PC-3 (cell line): ENCODE results near the gene BLTP3B. TPM values are rescaled to one million over a fixed set of nuclear protein-coding genes. Genes with fewer than 3 reads are reported as not detected.

Source experiments
- ATAC-seq: fragments of 200-7000 bp; cut with Tn5 transposase; 2 replicates; pipeline ENCODE4 v1.9.1; 2020; ENCODE audit warnings: mild to moderate bottlenecking, moderate library complexity
- BruUV-seq: library from RNA; stranded (reverse); fragments of 400-500 nt; replicated peaks from 2 replicates; lab custom pipeline; 2021; lab: Mats Ljungman, UMichigan
- CTCF ChIA-PET: fragments of 300-600 bp; sonication (Branson Sonifier 250); formaldehyde crosslinking; loops from one replicate; lab custom pipeline; 2022; ENCODE audit warnings: antibody characterized with exemption; lab: Charles Lee
- POLR2A ChIA-PET: fragments of 300-600 bp; sonication (Branson Sonifier 250); formaldehyde crosslinking; loops from one replicate; lab custom pipeline; 2022; ENCODE audit warnings: antibody characterized with exemption; ENCODE audit not compliant: unreplicated experiment; lab: Charles Lee
- DNase-seq: peaks from one replicate; pipeline ENCODE4 v3.0.0-alpha.2; 2015
- H2AFZ ChIP-seq: fragments of 300-600 bp; sonication (generic); 2 replicates; pipeline ENCODE4 v1.6.0; 2016; ENCODE audit warnings: antibody characterized with exemption, low read length
- H3F3A ChIP-seq: fragments of 300-600 bp; sonication (generic); one replicate; pipeline ENCODE4 v1.6.0; 2017; ENCODE audit warnings: antibody characterized with exemption, low read length, control low read depth, mild to moderate bottlenecking; ENCODE audit not compliant: unreplicated experiment
- H3K27ac ChIP-seq: fragments of 300-600 bp; sonication (generic); 2 replicates; pipeline ENCODE4 v1.5.1; 2016; ENCODE audit warnings: mild to moderate bottlenecking, low read length
- H3K27me3 ChIP-seq: fragments of 300-600 bp; sonication (generic); 2 replicates; pipeline ENCODE4 v1.6.1; 2016; ENCODE audit warnings: low read length, mixed read lengths
- H3K36me3 ChIP-seq: fragments of 300-600 bp; sonication (generic); 2 replicates; pipeline ENCODE4 v1.6.1; 2016; ENCODE audit warnings: low read depth, mixed run types, low read length, mixed read lengths
- H3K4me1 ChIP-seq: fragments of 300-600 bp; sonication (generic); 2 replicates; pipeline ENCODE4 v1.5.1; 2016; ENCODE audit warnings: low read length; ENCODE audit not compliant: insufficient read depth
- H3K4me2 ChIP-seq: fragments of 300-600 bp; sonication (generic); 2 replicates; pipeline ENCODE4 v1.6.0; 2016; ENCODE audit warnings: low read length
- H3K4me3 ChIP-seq: fragments of 300-600 bp; sonication (generic); 2 replicates; pipeline ENCODE4 v1.5.1; 2016; ENCODE audit warnings: mild to moderate bottlenecking, low read length, mixed read lengths
- H3K79me2 ChIP-seq: fragments of 300-600 bp; sonication (generic); 2 replicates; pipeline ENCODE4 v1.6.1; 2017; ENCODE audit warnings: low read length, mixed read lengths
- H3K9ac ChIP-seq: fragments of 300-600 bp; sonication (generic); 2 replicates; pipeline ENCODE4 v1.6.0; 2016; ENCODE audit warnings: mild to moderate bottlenecking, low read length
- H3K9me2 ChIP-seq: fragments of 300-600 bp; sonication (generic); replicated peaks from 2 replicates; pipeline ENCODE4 v1.6.1; 2016; ENCODE audit warnings: mixed run types, low read length, mixed read lengths
- H3K9me3 ChIP-seq: fragments of 300-600 bp; sonication (generic); 2 replicates; pipeline ENCODE4 v1.6.1; 2016; ENCODE audit warnings: low read length, mixed read lengths
- H4K20me1 ChIP-seq: fragments of 300-600 bp; sonication (generic); 2 replicates; pipeline ENCODE4 v1.6.1; 2016; ENCODE audit warnings: low read length, mixed read lengths
- EZH2 ChIP-seq: fragments of 300-600 bp; sonication (generic); IDR thresholded peaks from one replicate; pipeline ENCODE4 v1.6.1; 2017; ENCODE audit warnings: antibody characterized with exemption, mild to moderate bottlenecking, low read length; ENCODE audit not compliant: unreplicated experiment
- EZH2phosphoT487 ChIP-seq: fragments of 300-600 bp; sonication (generic); IDR thresholded peaks from 2 replicates; pipeline ENCODE4 v1.6.1; 2018; ENCODE audit warnings: mild to moderate bottlenecking, antibody characterized with exemption, low read length, borderline replicate concordance
- intact Hi-C: fragments of 100-400 bp; cut with micrococcal nuclease; formaldehyde crosslinking; loops from 2 replicates; pipeline ENCODE4 v1.9.0; 2023
- total RNA-seq: library from RNA; depleted of rRNA; stranded (reverse); fragments of >200 nt; gene quantifications from 2 replicates; pipeline ENCODE4 v1.2.3, GENCODE V29; 2014
- TF ChIP-seq, protein P1 (sequence below): fragments of 300-600 bp; sonication (generic); conservative IDR thresholded peaks from 2 replicates; pipeline ENCODE4 v1.5.1; 2017; ENCODE audit warnings: antibody characterized with exemption, low read depth, mild to moderate bottlenecking, low read length

The BLTP3B gene
- total RNA-seq, 1 experiment from 2014 or later: 32.0 TPM

DNA sequence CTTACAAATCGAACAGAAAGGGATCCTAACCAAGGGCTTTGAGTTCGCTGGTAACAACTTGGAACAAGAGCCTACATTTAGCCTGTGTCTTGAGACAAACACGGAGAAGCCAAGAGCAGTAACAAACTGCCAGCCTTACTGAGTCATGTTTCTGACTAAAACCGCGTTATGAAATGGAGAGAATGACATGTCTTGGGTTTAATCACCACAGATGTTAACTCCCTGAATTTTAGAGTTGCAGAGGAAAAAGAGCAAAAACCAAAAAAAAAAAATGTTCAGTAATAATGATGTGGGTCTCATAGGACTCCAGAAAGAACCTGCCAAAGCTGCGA lies 1.0 kb downstream of the BLTP3B start:
- ChIA-PET POLR2A (no interaction called here), CTCF (no interaction called here)
- ATAC-seq: peak; percentile 54
- peak overlapping the region; percentile 64 for H3K27ac ChIP-seq
- no peaks in the 10 kb centered on the region for H3K27me3 ChIP-seq
- no peaks in the 10 kb centered on the region for H3F3A ChIP-seq
- intact Hi-C loops: loop anchor here (1.0 to 5.0 kb wide), 2 partner anchors 126 to 411 kb away; partner anchors contain the start of genes DEPDC4 and SCYL2
- H3K79me2 ChIP-seq: peaks cover 57% of the 10 kb centered on the region
- DNase-seq: peak; percentile 91
- H3K9ac ChIP-seq: peak overlapping the region; percentile 89
- peak overlapping the region; percentile 98 for H3K4me3 ChIP-seq
- TF ChIP-seq EZH2 (no peak), EZH2phosphoT487 (no peak)
- TF ChIP-seq, protein P1, sequence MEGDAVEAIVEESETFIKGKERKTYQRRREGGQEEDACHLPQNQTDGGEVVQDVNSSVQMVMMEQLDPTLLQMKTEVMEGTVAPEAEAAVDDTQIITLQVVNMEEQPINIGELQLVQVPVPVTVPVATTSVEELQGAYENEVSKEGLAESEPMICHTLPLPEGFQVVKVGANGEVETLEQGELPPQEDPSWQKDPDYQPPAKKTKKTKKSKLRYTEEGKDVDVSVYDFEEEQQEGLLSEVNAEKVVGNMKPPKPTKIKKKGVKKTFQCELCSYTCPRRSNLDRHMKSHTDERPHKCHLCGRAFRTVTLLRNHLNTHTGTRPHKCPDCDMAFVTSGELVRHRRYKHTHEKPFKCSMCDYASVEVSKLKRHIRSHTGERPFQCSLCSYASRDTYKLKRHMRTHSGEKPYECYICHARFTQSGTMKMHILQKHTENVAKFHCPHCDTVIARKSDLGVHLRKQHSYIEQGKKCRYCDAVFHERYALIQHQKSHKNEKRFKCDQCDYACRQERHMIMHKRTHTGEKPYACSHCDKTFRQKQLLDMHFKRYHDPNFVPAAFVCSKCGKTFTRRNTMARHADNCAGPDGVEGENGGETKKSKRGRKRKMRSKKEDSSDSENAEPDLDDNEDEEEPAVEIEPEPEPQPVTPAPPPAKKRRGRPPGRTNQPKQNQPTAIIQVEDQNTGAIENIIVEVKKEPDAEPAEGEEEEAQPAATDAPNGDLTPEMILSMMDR: no peak
- H3K9me2 ChIP-seq: no peaks in the 10 kb centered on the region
- peak overlapping the region; percentile 93 for H3K4me2 ChIP-seq
- H3K9me3 ChIP-seq: no peaks in the 10 kb centered on the region
- BruUV-seq: no TSS peak
- peaks cover 8% of the 10 kb centered on the region; the same call in 1 of the 2 replicates for H4K20me1 ChIP-seq
- H3K4me1 ChIP-seq: peaks cover 34% of the 10 kb centered on the region
- no peaks in the 10 kb centered on the region for H3K36me3 ChIP-seq
- peak overlapping the region; percentile 99 for H2AFZ ChIP-seq

DNA sequence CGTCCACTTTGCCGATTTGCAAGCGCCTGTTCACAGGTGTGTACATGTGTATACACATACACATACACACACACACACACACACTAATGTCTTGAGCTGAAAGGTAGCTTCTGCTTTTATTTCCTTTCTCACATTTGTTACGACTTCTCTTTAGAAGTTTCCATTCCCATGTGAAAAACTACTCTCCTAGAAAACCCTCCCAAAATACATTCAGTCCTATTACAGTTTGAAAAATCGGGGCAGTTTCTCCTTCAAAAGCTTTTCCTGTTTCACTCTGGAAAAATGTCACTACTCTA lies 3.9 kb downstream of the BLTP3B start:
- no peak overlapping the region for H2AFZ ChIP-seq
- CTCF ChIA-PET: interaction anchor here (0.8 kb wide), 1 partner anchor 91 kb away, joined by 3 read pairs; no protein-coding TSS in a partner anchor
- H4K20me1 ChIP-seq: peaks cover 8% of the 10 kb centered on the region; the same call in 1 of the 2 replicates
- no peak for DNase-seq
- intact Hi-C loops: loop anchor here (2.0 kb wide), 1 partner anchor 86 kb away; no protein-coding TSS in a partner anchor
- no peaks in the 10 kb centered on the region for H3F3A ChIP-seq
- H3K4me2 ChIP-seq: peak overlapping the region; percentile 43
- no peaks in the 10 kb centered on the region for H3K36me3 ChIP-seq
- H3K9me2 ChIP-seq: no peaks in the 10 kb centered on the region
- no peak for ATAC-seq
- POLR2A ChIA-PET: no interaction called here
- no peaks in the 10 kb centered on the region for H3K9me3 ChIP-seq
- H3K27me3 ChIP-seq: no peaks in the 10 kb centered on the region
- H3K9ac ChIP-seq: no peak overlapping the region
- H3K4me1 ChIP-seq: peaks cover 34% of the 10 kb centered on the region
- TF ChIP-seq EZH2 (no peak), EZH2phosphoT487 (no peak)
- TF ChIP-seq, protein P1: no peak
- no peak overlapping the region for H3K4me3 ChIP-seq
- no peak overlapping the region for H3K27ac ChIP-seq
- BruUV-seq: no TSS peak
- peaks cover 86% of the 10 kb centered on the region for H3K79me2 ChIP-seq

DNA sequence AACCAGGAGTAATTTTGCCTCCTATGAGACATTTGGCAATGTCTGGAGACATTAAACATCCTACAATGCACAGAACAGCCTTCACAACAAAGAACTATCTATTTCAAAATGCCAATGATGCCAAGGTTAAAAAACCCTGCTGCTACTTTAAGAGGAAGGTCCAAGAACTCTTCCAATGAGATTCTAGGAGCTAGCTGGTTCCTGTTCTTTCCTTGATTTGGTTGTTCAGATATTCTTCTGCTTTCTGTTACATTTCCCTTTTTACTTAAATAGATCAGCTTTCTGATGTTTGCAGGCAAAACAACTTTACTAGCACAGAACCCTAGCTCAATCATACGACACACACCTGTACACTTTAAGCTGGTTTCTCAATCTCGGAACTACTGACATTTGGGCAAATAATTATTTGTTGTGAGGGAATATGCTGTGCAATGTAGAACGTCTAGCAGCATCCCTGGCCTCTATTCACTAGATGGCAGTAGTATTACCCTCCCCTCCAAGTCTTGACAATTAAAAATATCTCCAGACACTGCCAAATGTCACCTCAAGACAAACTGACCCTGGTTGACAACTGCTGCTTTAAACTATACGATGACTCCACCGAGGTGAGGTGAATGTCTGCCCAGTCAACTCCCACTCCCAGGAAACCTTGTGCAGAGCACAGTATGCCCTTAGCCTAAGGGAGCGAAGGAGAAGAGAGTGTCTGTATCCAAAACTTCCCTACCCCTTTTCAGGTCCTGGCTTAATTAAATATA lies 4.4 kb downstream of the BLTP3B start:
- BruUV-seq: no TSS peak
- H3K9me3 ChIP-seq: no peaks in the 10 kb centered on the region
- TF ChIP-seq EZH2 (no peak), EZH2phosphoT487 (no peak)
- TF ChIP-seq, protein P1: peak; percentile 80
- H3K9ac ChIP-seq: no peak overlapping the region
- DNase-seq (peak; percentile 45), ATAC-seq (peak; percentile 16)
- peaks cover 91% of the 10 kb centered on the region for H3K79me2 ChIP-seq
- ChIA-PET CTCF (interaction anchor here (0.5 to 0.8 kb wide), 2 partner anchors 91 to 227 kb away, joined by 3 read pairs; no protein-coding TSS in a partner anchor), POLR2A (no interaction called here)
- H3K36me3 ChIP-seq: no peaks in the 10 kb centered on the region
- no peaks in the 10 kb centered on the region for H3K27me3 ChIP-seq
- H3K4me3 ChIP-seq: no peak overlapping the region
- H3K27ac ChIP-seq: no peak overlapping the region
- H3K4me1 ChIP-seq: peaks cover 34% of the 10 kb centered on the region
- no peak overlapping the region for H2AFZ ChIP-seq
- H3K4me2 ChIP-seq: peak overlapping the region; percentile 43; the same call in 1 of the 2 replicates
- intact Hi-C loops: loop anchor here (2.0 kb wide), 1 partner anchor 87 kb away; no protein-coding TSS in a partner anchor
- peaks cover 8% of the 10 kb centered on the region; the same call in 1 of the 2 replicates for H4K20me1 ChIP-seq
- no peaks in the 10 kb centered on the region for H3K9me2 ChIP-seq
- H3F3A ChIP-seq: no peaks in the 10 kb centered on the region
